IPS-NIHi7 (cell line): Measurements from ENCODE around the gene HIPK3.

ENCODE experiments used
- DNase-seq: peaks from one replicate; pipeline ENCODE4 v3.0.0; 2012; ENCODE audit warnings: mixed read lengths; ENCODE audit errors: extremely low spot score

The HIPK3 gene

GRCh38 chr11:33390944-33391892 lies 134.0 kb downstream of the HIPK3 start:
- DNase-seq, result no peak

DNA sequence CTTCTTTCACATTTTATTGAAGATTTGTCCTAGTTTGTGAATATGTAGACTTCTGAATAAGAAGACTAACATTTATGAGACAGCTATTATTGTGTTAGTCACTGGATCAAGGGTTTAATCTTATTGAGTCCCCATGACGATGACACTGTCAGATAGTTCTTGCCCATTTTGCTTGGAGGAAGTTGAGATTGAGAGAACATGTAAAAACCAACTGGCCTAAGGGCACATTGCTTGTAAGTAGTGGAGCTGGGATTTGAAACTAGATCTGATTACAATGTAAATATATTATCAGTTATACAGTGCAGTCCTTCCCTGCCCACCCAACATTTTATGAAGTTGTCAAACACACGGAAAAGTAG lies 134.7 kb downstream of the HIPK3 start:
- DNase-seq, result no peak

DNA sequence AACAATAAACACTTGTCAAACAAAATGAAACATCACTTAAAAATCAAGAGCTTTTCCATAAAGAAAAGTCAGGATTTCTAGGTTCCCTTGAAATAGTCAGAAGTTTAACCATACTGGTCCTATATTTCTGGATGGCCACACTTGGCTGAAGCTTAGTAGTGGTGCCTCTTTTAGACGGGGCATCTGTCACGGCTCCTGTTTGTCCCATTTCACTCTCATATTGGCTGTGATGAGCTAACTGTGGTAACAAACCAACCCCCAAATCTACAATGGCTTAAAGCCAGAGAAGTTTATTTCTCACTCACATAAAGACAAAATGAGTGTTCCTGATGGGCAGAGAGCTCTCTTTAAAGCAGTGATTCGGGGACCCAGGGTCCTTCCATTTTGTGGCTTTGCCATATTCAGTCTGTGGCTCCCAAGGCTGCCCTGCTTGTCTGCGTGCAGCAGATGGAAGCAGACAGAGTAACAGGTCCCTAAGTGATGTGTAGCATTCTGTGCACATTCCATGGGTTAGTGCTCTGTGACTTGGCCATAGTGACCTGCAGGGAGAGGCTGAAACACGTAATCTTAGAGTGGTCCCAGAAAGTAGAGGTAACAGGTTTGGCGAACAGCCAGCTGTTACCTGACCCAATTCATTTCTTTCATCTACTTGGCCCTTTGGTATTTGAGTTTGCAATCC lies 137.4 kb downstream of the HIPK3 start:
- DNase-seq, result no peak

GRCh38 chr11:33396361-33396760 lies 139.2 kb downstream of the HIPK3 start:
- DNase-seq, result no peak

GRCh38 chr11:33399421-33399820 lies 142.2 kb downstream of the HIPK3 start:
- no peak for DNase-seq

DNA sequence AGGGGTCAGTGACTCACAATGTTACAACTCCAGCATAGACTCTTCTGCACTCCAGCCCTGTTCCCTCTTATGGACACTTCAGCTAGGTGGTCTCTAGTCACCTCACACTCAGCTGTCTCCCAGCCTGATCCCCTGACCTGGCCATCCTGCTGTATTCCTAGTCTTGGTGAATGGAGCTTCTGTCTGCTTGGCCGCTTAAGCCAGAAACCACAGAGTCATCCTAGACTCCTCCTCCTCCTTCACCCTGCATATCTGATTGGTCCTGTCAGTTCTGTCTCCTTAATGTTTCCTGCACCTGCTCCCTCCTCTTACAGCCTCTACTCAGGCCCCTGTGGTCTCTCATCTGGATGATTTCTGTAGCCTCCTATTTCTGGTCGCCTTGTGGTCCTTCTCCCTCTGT lies 144.9 kb downstream of the HIPK3 start:
- DNase-seq, result peak; percentile 20

GRCh38 chr11:33403344-33403743 lies 146.2 kb downstream of the HIPK3 start:
- DNase-seq, result no peak

DNA sequence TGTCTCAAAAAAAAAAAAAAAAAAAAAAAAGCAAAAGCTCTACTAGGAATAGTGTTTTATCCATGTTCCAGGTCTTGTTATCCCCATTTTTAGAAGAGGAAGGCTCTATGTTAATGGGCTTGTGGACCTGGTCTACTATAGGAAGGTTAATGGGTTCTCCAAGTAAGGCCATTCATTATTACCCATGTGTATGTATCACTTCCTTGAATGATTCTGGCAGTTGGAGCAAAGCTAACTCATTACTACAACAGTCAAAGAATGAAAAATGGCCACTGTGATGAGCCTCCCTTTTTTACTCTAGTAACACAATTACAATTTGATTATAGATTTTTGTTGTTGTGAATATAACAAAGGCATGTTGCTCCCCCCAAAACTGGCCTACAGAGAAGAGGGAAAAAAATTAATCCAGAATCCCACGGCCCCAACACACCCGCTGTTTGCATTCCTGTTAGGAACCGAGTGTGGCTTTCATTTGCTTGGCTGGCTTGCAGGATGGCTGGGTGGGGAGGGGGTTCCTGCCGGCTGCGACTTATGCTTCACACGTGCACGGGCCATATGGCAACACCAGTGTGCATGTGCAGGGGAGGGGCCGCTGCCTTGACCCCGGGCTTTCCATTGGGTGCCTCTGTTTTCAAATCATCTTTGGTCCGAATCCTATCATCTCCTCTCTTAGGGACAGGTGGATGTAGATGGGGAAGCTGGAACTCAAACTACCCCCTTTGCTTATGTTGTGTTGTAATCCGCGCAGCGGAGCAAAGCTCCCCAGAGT lies 148.8 kb downstream of the HIPK3 start:
- DNase-seq, result no peak
